Loucy (cell line): ENCODE data around the gene CD44.

Experiments
- EZH2phosphoT487 ChIP-seq: fragments of 200-600 bp; IDR thresholded peaks from 2 replicates; pipeline ENCODE4 v1.6.1; 2018; ENCODE audit warnings: antibody characterized with exemption, mild to moderate bottlenecking, moderate library complexity, borderline replicate concordance
- TF ChIP-seq, protein P1 (sequence below): fragments of 200-600 bp; sonication (generic); conservative IDR thresholded peaks from 2 replicates; pipeline ENCODE4 v1.5.1; 2014; ENCODE audit warnings: mild to moderate bottlenecking, antibody characterized with exemption, low read length

DNA sequence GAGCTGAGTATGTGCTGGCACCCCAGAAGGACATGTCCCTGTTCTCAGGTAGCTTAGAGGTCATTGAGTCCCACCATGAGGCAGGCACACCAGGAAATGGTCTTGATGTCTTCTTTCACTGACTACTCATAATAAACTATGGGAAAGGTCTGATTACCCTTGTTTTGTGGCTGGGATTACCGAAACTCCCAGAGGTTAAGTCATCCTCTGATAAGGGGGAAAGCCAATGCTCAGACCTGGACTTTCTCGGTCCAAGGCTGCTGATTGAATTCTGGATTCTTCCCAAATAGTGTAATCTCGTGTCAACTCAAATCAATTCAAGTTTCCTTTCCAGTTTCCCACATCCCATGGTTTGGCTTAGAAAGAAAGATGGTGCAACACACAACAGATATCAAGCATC is 3.7 kb upstream of the CD44 start:
- TF ChIP-seq, protein P1, sequence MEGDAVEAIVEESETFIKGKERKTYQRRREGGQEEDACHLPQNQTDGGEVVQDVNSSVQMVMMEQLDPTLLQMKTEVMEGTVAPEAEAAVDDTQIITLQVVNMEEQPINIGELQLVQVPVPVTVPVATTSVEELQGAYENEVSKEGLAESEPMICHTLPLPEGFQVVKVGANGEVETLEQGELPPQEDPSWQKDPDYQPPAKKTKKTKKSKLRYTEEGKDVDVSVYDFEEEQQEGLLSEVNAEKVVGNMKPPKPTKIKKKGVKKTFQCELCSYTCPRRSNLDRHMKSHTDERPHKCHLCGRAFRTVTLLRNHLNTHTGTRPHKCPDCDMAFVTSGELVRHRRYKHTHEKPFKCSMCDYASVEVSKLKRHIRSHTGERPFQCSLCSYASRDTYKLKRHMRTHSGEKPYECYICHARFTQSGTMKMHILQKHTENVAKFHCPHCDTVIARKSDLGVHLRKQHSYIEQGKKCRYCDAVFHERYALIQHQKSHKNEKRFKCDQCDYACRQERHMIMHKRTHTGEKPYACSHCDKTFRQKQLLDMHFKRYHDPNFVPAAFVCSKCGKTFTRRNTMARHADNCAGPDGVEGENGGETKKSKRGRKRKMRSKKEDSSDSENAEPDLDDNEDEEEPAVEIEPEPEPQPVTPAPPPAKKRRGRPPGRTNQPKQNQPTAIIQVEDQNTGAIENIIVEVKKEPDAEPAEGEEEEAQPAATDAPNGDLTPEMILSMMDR = no peak
- no peak for TF ChIP-seq EZH2phosphoT487
